Peyer's patch (tissue), 4 donors: ENCODE results near the gene CNPY1. TPM values are rescaled to one million over a fixed set of nuclear protein-coding genes. Genes with fewer than 3 reads are reported as not detected.

Experiments used
- DNase-seq, 3 donors: peaks; one replicate each; pipeline ENCODE4 v3.0.0-alpha.2; 2017 to 2019
- H3K27ac ChIP-seq, 4 donors: fragments of 200-600 bp; sonication (generic); one replicate each; pipeline ENCODE4 v1.5.1; 2016 to 2019
- H3K27me3 ChIP-seq, 2 donors: fragments of 200-600 bp; sonication (generic); one replicate each; pipeline ENCODE4 v1.5.1; 2019
- H3K36me3 ChIP-seq, 3 donors: fragments of 200-600 bp; sonication (generic); one replicate each; pipeline ENCODE4 v1.5.1; 2016 to 2019
- H3K4me1 ChIP-seq, 4 donors: fragments of 200-600 bp; sonication (generic); one replicate each; pipeline ENCODE4 v1.5.1; 2016 to 2019
- H3K4me3 ChIP-seq, 4 donors: fragments of 200-600 bp; sonication (generic); 1 replicate in 3 of 4; 2 replicates in 1 of 4; pipeline ENCODE4 v1.5.1; 2016 to 2019; ENCODE audit warnings: mild to moderate bottlenecking in 1 of 4
- H3K9me3 ChIP-seq, 4 donors: fragments of 200-600 bp; sonication (generic); one replicate each; pipeline ENCODE4 v1.5.1; 2016 to 2019; ENCODE audit warnings: mild to moderate bottlenecking in 1 of 4
- CTCF ChIP-seq, 6 experiments: fragments of 450-650 bp in 4 of 6; fragments of 200-600 bp in 2 of 6; sonication (generic) in 1 of 6; IDR thresholded peaks; one replicate each; pipeline ENCODE4 v1.5.1; 2017 to 2019; ENCODE audit warnings: antibody characterized with exemption in 6 of 6, mild to moderate bottlenecking in 3 of 6, moderate library complexity in 1 of 6
- POLR2A ChIP-seq, 2 donors: fragments of 450-650 bp; IDR thresholded peaks; one replicate each; pipeline ENCODE4 v1.5.1; 2017; ENCODE audit warnings: antibody characterized with exemption in 2 of 2, mild to moderate bottlenecking in 2 of 2, moderate library complexity in 2 of 2
- total RNA-seq, 4 donors: library from RNA; depleted of rRNA; stranded (reverse); fragments of >200 nt; gene quantifications; one replicate each; pipeline ENCODE4 v1.1.0, GENCODE V29; 2016

The CNPY1 gene
- total RNA-seq, 4 donors from 2014 or later, result 0.40 TPM; not detected in 3

GRCh38 chr7:155585951-155586350, 39.6 kb upstream of the CNPY1 start:
- Histone ChIP-seq H3K4me1 (peaks cover 0 to 7% (median 1%) of the 10 kb centered on the region in 4 donors), H3K27me3 (no peaks in the 10 kb centered on the region), H3K36me3 (no peaks in the 10 kb centered on the region), H3K4me3 (no peak overlapping the region), H3K27ac (no peak overlapping the region), H3K9me3 (no peaks in the 10 kb centered on the region)
- no peak for DNase-seq
- TF ChIP-seq POLR2A (IDR thresholded peaks at IDR 0.05) (no peak), CTCF (IDR thresholded peaks at IDR 0.05) (no peak)

- Histone ChIP-seq H3K9me3 (no peaks in the 10 kb centered on the region), H3K4me3 (no peak overlapping the region), H3K27ac (no peak overlapping the region), H3K4me1 (peaks cover 0 to 3% (median 0%) of the 10 kb centered on the region in 4 donors), H3K27me3 (no peaks in the 10 kb centered on the region), H3K36me3 (no peaks in the 10 kb centered on the region)
- no peak for TF ChIP-seq CTCF (IDR thresholded peaks at IDR 0.05)
- TF ChIP-seq POLR2A (IDR thresholded peaks at IDR 0.05), result no peak
- DNase-seq, result no peak
These were observed 39.2 kb upstream of the CNPY1 start for GRCh38 chr7:155585532-155585895.

- H3K27ac ChIP-seq, result no peak overlapping the region
- H3K9me3 ChIP-seq, result no peaks in the 10 kb centered on the region
- no peak overlapping the region for H3K4me3 ChIP-seq
- TF ChIP-seq POLR2A (IDR thresholded peaks at IDR 0.05), result no peak
- no peak for TF ChIP-seq CTCF (IDR thresholded peaks at IDR 0.05)
- no peak for DNase-seq
- H3K27me3 ChIP-seq, result no peaks in the 10 kb centered on the region
- no peaks in the 10 kb centered on the region for H3K36me3 ChIP-seq
- no peaks in the 10 kb centered on the region for H3K4me1 ChIP-seq
These were observed 38.6 kb upstream of the CNPY1 start for GRCh38 chr7:155584763-155585531.

- no peak for DNase-seq
- H3K9me3 ChIP-seq, result no peaks in the 10 kb centered on the region
These were observed 37.9 kb upstream of the CNPY1 start for GRCh38 chr7:155584261-155584660.

GRCh38 chr7:155583636-155584035, 37.3 kb upstream of the CNPY1 start:
- Histone ChIP-seq H3K4me1 (no peaks in the 10 kb centered on the region), H3K9me3 (no peaks in the 10 kb centered on the region), H3K36me3 (no peaks in the 10 kb centered on the region), H3K27me3 (no peaks in the 10 kb centered on the region), H3K27ac (no peak overlapping the region), H3K4me3 (no peak overlapping the region)
- TF ChIP-seq CTCF (IDR thresholded peaks at IDR 0.05), result no peak
- no peak for TF ChIP-seq POLR2A (IDR thresholded peaks at IDR 0.05)
- no peak for DNase-seq

More at GRCh38 chr7:155584261-155584660, 37.9 kb upstream of the CNPY1 start:
- no peaks in the 10 kb centered on the region for H3K4me1 ChIP-seq
- TF ChIP-seq CTCF (IDR thresholded peaks at IDR 0.05), result no peak
- TF ChIP-seq POLR2A (IDR thresholded peaks at IDR 0.05), result no peak
- no peaks in the 10 kb centered on the region for H3K27me3 ChIP-seq
- H3K4me3 ChIP-seq, result no peak overlapping the region
- no peaks in the 10 kb centered on the region for H3K36me3 ChIP-seq
- no peak overlapping the region for H3K27ac ChIP-seq
